ENCODE results near the gene EFHD2.

Gene EFHD2

DNA sequence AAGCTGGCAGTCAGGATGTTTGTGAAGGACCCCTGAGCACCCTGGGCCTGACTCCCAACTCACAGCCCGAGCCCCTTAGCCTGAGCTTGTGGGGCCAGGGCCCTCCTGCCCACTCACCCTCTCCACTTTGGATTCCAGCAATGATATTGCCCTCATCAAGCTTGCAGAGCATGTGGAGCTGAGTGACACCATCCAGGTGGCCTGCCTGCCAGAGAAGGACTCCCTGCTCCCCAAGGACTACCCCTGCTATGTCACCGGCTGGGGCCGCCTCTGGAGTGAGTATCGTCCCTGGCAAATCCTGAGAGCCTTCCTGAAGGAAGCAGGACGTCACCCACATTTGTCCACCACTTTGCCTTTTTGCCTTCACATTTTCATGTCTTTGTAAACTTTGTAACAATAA is 33.6 kb downstream of the EFHD2 start:
- TF ChIP-seq, protein P1, sequence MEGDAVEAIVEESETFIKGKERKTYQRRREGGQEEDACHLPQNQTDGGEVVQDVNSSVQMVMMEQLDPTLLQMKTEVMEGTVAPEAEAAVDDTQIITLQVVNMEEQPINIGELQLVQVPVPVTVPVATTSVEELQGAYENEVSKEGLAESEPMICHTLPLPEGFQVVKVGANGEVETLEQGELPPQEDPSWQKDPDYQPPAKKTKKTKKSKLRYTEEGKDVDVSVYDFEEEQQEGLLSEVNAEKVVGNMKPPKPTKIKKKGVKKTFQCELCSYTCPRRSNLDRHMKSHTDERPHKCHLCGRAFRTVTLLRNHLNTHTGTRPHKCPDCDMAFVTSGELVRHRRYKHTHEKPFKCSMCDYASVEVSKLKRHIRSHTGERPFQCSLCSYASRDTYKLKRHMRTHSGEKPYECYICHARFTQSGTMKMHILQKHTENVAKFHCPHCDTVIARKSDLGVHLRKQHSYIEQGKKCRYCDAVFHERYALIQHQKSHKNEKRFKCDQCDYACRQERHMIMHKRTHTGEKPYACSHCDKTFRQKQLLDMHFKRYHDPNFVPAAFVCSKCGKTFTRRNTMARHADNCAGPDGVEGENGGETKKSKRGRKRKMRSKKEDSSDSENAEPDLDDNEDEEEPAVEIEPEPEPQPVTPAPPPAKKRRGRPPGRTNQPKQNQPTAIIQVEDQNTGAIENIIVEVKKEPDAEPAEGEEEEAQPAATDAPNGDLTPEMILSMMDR (IDR thresholded peaks at IDR 0.05; ENCODE audit: extremely low read depth, missing control alignments) = no peak
- no peak for DNase-seq (ENCODE audit: low spot score)

DNA sequence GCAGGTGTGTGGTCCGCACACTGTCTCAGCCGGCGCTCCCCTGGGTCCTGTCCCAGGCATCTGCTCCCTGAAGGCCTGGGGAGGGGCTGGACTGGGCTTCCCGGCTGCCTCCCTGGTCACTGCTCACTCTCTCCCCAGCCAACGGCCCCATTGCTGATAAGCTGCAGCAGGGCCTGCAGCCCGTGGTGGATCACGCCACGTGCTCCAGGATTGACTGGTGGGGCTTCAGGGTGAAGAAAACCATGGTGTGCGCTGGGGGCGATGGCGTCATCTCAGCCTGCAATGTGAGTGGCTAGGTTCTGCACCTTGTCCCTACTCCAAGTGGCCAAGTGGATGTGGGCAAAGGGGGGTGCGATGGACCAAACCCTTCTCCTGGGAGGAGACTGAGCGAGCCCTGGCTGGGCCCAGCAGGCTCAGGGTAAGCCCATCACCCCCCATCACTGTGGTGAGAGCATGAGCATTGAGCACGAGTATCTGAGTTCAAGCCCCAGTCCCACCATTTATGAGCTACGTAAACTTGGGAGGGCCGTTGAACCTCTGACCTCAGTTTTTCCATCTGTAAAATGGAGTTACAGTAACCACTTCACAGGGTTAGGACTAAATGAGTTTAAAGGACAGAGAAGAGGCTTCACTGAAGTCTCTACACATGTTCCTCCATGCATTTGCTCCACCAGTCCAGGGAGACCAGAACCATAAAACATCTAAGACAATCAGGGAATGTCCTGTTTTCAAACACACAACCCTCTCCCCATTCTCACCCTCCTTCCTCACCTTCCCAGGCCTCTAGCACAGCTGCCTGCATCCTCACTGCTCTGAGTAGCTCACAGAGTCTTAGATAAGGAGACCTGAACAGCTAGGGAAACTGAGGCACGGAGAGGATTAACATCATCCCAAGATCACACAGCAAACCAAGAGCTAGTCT is 35.0 kb downstream of the EFHD2 start:
- TF ChIP-seq, protein P1 (IDR thresholded peaks at IDR 0.05; ENCODE audit: extremely low read depth, missing control alignments) = no peak
- DNase-seq (ENCODE audit: low spot score) = no peak

DNA sequence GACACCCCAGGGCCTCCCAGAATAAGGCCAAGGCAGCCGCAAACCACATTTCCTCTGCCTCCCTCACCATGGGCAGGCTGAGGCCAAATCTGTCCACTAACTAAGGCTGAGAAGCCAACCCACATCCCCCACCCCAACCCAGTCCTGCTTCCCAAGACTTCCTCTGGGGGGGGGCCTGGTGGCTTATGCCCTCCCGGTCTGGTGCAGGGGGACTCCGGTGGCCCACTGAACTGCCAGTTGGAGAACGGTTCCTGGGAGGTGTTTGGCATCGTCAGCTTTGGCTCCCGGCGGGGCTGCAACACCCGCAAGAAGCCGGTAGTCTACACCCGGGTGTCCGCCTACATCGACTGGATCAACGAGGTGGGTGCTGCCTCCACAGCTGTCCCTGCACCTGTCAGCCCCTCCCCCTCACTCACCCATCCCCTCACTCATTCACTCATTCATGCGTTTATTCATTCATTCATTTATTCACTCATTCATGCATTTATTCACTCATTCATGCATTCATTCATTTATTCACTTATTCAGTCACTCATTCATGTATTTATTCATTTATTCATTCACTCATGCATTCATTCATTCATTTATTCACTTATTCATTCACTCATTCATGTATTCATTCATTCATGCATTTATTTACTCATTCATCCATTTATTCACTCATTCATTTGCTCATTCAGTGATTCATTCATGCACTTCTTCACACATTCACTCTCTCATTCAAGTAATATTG is 35.9 kb downstream of the EFHD2 start:
- TF ChIP-seq, protein P1 (IDR thresholded peaks at IDR 0.05; ENCODE audit: extremely low read depth, missing control alignments) = no peak
- DNase-seq (ENCODE audit: low spot score) = no peak

DNA sequence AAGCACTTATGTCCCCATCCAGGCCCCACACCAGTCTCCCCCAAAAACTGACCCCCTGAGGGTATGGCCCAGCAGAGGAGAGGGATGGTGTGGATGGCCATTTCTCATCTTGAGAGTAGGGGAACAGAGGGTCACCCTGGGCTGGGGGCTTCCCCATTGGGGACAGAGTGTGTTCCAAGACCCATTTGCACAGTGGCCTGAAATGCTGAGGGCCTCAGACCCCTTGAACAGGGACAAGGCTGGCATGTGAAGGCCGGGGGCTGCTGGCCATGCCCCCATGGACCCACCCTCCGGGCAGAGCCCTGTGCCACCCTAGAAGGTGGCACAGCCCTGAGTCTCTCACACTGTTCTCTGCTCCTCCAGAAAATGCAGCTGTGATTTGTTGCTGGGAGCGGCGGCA is 36.5 kb downstream of the EFHD2 start:
- TF ChIP-seq, protein P1 (IDR thresholded peaks at IDR 0.05; ENCODE audit: extremely low read depth, missing control alignments) = no peak
- DNase-seq (ENCODE audit: low spot score) = no peak

DNA sequence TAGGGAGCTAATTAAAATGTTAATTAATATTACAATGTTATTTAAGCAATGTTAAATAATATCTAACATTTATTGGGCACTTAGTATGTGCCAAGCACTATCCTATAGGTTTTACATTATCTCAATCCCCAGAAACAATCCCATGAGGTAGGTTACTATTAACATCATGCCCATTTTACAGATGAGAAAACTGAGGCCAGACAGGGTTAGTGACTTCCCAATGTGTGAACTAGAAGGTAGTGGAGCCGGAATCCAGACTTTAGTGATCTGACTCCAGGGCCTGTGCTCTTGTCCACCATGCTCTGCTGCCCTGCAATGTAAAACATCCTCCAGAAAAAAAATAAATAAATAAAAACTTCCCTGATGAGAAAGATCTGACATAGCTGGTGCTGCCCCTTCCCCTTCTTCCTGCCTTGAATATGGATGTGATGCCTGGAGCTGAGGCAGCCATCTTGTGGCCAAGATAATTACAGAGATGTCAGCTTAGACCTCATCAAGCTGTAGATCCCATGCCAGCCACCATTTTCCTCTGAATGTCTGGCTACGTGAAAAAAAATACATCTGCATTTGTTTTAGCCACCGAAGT is 39.3 kb downstream of the EFHD2 start:
- TF ChIP-seq, protein P1 (IDR thresholded peaks at IDR 0.05; ENCODE audit: extremely low read depth, missing control alignments) = no peak
- no peak for DNase-seq (ENCODE audit: low spot score)

DNA sequence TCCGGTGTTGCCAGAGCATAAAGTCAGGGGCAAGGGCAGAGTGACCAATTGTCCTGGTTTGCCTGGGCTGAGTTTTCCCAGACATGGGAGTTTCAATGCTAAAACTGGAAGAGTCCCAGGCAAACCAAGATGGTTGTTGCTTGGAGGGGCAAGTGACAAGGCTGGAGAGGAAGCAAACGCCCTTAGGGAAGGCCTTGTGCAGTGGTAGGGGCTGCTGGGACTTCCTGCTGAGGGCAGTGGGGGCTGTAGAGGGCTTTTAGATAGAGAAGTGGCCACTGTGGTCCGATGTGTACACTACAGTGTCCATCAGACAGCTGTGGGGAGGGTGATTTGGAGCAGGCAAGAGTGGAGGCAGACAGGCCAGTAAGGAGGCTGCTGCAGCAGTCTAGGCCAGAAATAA is 39.9 kb downstream of the EFHD2 start:
- DNase-seq (ENCODE audit: low spot score) = no peak
- TF ChIP-seq, protein P1 (IDR thresholded peaks at IDR 0.05; ENCODE audit: extremely low read depth, missing control alignments) = no peak

Measured in GM20000 (cell line).